Measurements from ENCODE around the gene PLXDC1.

The PLXDC1 gene

DNA sequence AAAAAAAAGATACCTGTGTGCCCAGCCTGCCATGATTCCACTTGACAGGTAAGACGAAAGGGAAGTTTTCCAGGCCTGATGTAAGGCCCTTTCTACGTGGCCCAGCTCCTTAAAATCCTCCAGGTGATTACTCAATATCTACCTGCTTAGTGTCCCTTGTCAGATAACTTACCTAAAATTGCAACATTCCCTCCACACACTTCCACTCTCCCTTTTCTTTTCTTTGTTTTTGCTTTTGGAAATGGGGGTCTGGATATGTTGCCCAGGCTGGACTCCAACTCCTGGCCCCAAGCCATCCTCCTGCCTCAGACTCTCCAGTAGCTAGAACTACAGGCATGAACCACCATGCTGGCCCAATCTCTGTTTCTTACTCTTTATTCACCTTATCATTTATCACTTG, 7.2 kb upstream of the PLXDC1 start:
- Histone ChIP-seq H3K27ac (ENCODE audit: low read depth in 2 of 2, low read length in 2 of 2) (no peak overlapping the region), H3K27me3 (ENCODE audit: control insufficient read depth in 2 of 2, insufficient read depth in 2 of 2, low read length in 2 of 2) (no peaks in the 10 kb centered on the region), H3K4me1 (ENCODE audit: control insufficient read depth in 2 of 2, insufficient read depth in 2 of 2, low read length in 2 of 2) (peaks cover 0 to 2% of the 10 kb centered on the region in 2 donors), H3K9me3 (ENCODE audit: control insufficient read depth in 2 of 2, low read length in 2 of 2) (no peaks in the 10 kb centered on the region), H3K36me3 (ENCODE audit: control insufficient read depth in 2 of 2, insufficient read depth in 2 of 2, low read length in 2 of 2) (no peaks in the 10 kb centered on the region), H3K4me3 (ENCODE audit: low read length in 2 of 2) (no peak overlapping the region), H3K9ac (ENCODE audit: low read depth in 1 of 2, low read length in 2 of 2) (no peak overlapping the region)

DNA sequence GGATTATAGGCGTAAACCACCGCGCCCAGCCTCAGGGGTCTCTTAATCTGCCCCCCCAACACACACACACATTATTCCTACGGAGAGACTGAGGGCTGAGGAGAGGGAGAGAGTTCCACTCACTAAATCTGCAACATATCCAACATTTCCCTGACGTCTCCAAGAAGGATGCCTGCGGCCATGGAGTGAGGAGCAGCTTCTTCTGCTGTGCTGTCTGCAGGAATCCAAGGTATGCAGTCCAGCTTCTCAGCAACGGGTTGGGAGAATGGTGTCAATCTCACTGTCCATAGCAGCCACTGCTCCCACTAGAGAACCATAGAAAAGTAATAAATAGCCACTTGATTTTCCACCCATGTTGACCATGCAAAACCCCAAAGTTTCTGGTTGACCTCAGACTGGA, 5.1 kb upstream of the PLXDC1 start:
- H3K9ac ChIP-seq (ENCODE audit: low read depth in 1 of 2, low read length in 2 of 2), result no peak overlapping the region
- no peaks in the 10 kb centered on the region for H3K36me3 ChIP-seq (ENCODE audit: control insufficient read depth in 2 of 2, insufficient read depth in 2 of 2, low read length in 2 of 2)
- no peaks in the 10 kb centered on the region for H3K9me3 ChIP-seq (ENCODE audit: control insufficient read depth in 2 of 2, low read length in 2 of 2)
- no peak overlapping the region for H3K4me3 ChIP-seq (ENCODE audit: low read length in 2 of 2)
- H3K4me1 ChIP-seq (ENCODE audit: control insufficient read depth in 2 of 2, insufficient read depth in 2 of 2, low read length in 2 of 2), result peaks cover 10 to 11% of the 10 kb centered on the region in 2 donors
- no peak overlapping the region for H3K27ac ChIP-seq (ENCODE audit: low read depth in 2 of 2, low read length in 2 of 2)
- H3K27me3 ChIP-seq (ENCODE audit: control insufficient read depth in 2 of 2, insufficient read depth in 2 of 2, low read length in 2 of 2), result no peaks in the 10 kb centered on the region

DNA sequence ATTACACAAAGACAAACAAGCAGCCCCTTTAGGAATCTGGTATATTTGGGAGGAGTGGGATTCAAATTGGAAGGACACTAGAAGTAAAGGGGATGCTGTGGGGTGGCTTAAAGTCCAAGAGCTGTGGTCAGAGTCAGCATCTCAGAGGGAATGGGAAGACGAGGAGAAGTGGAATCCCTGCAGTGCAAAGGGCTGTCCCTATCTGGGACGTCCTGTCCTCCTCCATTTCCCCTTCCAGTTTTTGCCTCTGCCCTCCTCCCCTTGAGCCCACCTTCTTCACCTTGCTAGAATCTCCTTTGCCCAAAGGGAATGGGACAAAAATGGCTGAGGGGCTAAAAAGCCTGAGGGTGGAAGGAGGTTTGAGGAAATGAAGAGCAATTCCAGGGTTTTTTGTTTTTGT, 4.2 kb upstream of the PLXDC1 start:
- no peak overlapping the region for H3K9ac ChIP-seq (ENCODE audit: low read depth in 1 of 2, low read length in 2 of 2)
- H3K4me1 ChIP-seq (ENCODE audit: control insufficient read depth in 2 of 2, insufficient read depth in 2 of 2, low read length in 2 of 2), result peaks cover 10 to 11% of the 10 kb centered on the region in 2 donors
- no peaks in the 10 kb centered on the region for H3K9me3 ChIP-seq (ENCODE audit: control insufficient read depth in 2 of 2, low read length in 2 of 2)
- peaks cover 4 to 6% of the 10 kb centered on the region in 2 donors for H3K27me3 ChIP-seq (ENCODE audit: control insufficient read depth in 2 of 2, insufficient read depth in 2 of 2, low read length in 2 of 2)
- no peaks in the 10 kb centered on the region for H3K36me3 ChIP-seq (ENCODE audit: control insufficient read depth in 2 of 2, insufficient read depth in 2 of 2, low read length in 2 of 2)
- H3K27ac ChIP-seq (ENCODE audit: low read depth in 2 of 2, low read length in 2 of 2), result no peak overlapping the region
- no peak overlapping the region for H3K4me3 ChIP-seq (ENCODE audit: low read length in 2 of 2)

DNA sequence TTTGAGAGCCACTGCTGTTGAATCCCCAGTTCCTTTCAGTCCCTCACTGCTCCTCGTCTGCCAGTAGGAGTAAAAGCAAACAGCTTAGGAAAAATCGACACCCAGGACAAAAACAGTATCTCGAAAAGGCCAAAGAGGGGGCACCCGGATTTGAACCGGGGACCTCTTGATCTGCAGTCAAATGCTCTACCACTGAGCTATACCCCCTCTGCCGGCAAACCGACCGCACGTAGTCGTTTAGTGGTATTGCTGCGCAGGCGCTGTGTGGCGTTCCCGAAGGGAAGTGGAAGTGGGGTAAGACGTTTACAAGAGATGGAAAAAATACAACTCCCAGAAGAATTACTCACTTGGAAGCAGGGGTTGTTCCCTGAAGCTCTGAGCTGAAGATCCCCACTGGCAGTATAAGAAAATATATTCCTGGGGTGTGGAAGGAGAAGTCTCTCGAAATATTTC, 2.2 kb upstream of the PLXDC1 start:
- Histone ChIP-seq H3K4me1 (ENCODE audit: control insufficient read depth in 2 of 2, insufficient read depth in 2 of 2, low read length in 2 of 2) (peaks cover 10 to 11% of the 10 kb centered on the region in 2 donors), H3K36me3 (ENCODE audit: control insufficient read depth in 2 of 2, insufficient read depth in 2 of 2, low read length in 2 of 2) (no peaks in the 10 kb centered on the region), H3K9me3 (ENCODE audit: control insufficient read depth in 2 of 2, low read length in 2 of 2) (no peaks in the 10 kb centered on the region), H3K9ac (ENCODE audit: low read depth in 1 of 2, low read length in 2 of 2) (peak overlapping the region; percentile 72 to 80), H3K27me3 (ENCODE audit: control insufficient read depth in 2 of 2, insufficient read depth in 2 of 2, low read length in 2 of 2) (peaks cover 9 to 21% of the 10 kb centered on the region in 2 donors), H3K4me3 (ENCODE audit: low read length in 2 of 2) (peak overlapping the region; percentile 90 to 96), H3K27ac (ENCODE audit: low read depth in 2 of 2, low read length in 2 of 2) (peak overlapping the region; percentile 88 to 91)

DNA sequence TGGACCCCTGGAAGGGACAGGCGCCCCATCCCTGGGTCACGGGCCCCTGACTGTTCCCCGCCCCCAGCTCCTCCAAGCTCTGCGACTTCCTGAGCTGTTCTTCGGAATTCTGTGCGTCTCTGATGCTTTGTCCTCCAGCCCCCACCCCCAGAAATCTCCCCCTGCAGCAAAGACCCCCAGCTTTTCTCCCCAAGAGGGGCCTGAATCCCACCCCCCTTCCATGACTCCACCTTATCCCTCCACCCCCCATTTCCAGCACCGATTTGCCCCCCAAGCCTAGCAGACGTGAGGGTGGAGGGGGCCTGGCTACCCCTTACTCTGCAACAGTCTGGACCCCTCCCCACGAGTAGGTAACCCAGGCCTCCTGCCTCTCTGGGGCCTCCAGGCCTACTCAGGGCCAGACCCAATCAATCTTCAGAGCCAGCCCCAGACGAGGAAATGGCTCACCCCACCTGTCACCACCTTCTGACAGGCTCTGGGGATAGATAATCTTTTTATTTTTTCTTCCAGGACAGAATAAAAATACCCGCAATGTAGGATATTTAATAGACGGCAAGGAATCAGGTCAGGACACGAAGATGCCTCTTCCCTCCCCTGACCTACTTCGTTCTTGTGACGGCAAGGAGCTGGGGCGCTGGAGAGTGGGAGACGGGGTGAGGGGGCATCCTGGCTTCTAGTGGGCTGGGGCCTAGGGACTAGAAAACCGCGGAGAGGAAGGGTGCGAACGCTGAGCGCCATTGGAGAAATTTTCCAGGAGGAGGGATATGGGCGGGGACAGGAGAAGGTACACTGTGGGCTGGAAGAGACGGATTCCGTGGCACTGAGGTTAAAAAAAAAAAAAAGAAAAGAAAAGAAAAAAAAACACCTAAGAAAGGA, 744 bp upstream of the PLXDC1 start:
- peak overlapping the region; percentile 6 to 34 for H3K9ac ChIP-seq (ENCODE audit: low read depth in 1 of 2, low read length in 2 of 2)
- H3K4me1 ChIP-seq (ENCODE audit: control insufficient read depth in 2 of 2, insufficient read depth in 2 of 2, low read length in 2 of 2), result peaks cover 10 to 11% of the 10 kb centered on the region in 2 donors
- H3K36me3 ChIP-seq (ENCODE audit: control insufficient read depth in 2 of 2, insufficient read depth in 2 of 2, low read length in 2 of 2), result no peaks in the 10 kb centered on the region
- H3K9me3 ChIP-seq (ENCODE audit: control insufficient read depth in 2 of 2, low read length in 2 of 2), result no peaks in the 10 kb centered on the region
- H3K27me3 ChIP-seq (ENCODE audit: control insufficient read depth in 2 of 2, insufficient read depth in 2 of 2, low read length in 2 of 2), result peaks cover 9 to 21% of the 10 kb centered on the region in 2 donors
- H3K27ac ChIP-seq (ENCODE audit: low read depth in 2 of 2, low read length in 2 of 2), result peak overlapping the region in 1 of 2 donors; percentile 91
- H3K4me3 ChIP-seq (ENCODE audit: low read length in 2 of 2), result peak overlapping the region; percentile 90 to 96

DNA sequence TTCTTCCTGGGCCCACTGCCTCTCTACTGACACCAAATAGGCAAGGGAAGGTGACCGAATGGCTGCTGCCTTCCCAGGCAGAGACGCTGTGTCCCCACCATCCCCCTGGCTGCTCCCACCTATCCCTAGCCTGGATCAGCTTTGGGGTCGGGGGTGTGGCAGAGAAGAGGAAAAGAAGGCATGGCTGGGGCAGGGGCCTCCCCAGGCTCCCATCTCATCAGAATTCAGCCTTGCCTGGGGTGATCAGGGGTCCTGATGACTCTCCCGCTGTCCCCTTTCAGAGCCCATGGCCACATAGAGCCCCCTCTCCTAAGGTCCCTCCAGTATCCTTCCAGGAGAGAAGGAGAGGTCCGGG, 665 bp downstream of the PLXDC1 start:
- H3K9me3 ChIP-seq (ENCODE audit: control insufficient read depth in 2 of 2, low read length in 2 of 2), result no peaks in the 10 kb centered on the region
- peaks cover 9 to 21% of the 10 kb centered on the region in 2 donors for H3K27me3 ChIP-seq (ENCODE audit: control insufficient read depth in 2 of 2, insufficient read depth in 2 of 2, low read length in 2 of 2)
- H3K27ac ChIP-seq (ENCODE audit: low read depth in 2 of 2, low read length in 2 of 2), result no peak overlapping the region
- H3K4me1 ChIP-seq (ENCODE audit: control insufficient read depth in 2 of 2, insufficient read depth in 2 of 2, low read length in 2 of 2), result peaks cover 10 to 11% of the 10 kb centered on the region in 2 donors
- H3K4me3 ChIP-seq (ENCODE audit: low read length in 2 of 2), result peak overlapping the region; percentile 50 to 52
- no peaks in the 10 kb centered on the region for H3K36me3 ChIP-seq (ENCODE audit: control insufficient read depth in 2 of 2, insufficient read depth in 2 of 2, low read length in 2 of 2)
- peak overlapping the region in 1 of 2 donors; percentile 36 for H3K9ac ChIP-seq (ENCODE audit: low read depth in 1 of 2, low read length in 2 of 2)

DNA sequence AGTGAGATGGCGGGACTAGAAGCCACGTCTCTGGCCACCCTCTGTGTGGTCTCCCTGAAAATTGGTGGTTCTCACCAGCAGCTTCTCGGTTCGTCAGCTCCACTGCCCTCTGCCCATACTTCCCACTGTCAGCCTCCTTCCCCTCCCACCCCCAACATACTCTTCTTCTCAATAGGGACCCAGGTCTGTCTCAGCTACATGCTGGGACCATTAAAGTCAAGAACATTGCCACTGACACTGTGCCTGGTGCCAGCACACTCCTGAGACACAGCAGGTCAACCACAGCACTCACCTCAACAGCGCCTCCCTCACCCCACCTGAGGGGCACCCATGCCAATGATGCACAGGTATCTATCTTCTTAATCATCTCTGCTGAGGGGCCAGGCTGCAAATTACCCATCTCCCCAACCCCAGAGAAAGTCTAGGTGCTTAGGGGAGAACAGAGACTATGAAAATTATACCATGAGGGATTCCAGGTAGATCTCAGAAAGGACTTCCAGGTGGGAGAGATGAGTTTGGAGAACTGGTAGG, 1.3 kb downstream of the PLXDC1 start:
- H3K9me3 ChIP-seq (ENCODE audit: control insufficient read depth in 2 of 2, low read length in 2 of 2), result no peaks in the 10 kb centered on the region
- H3K4me3 ChIP-seq (ENCODE audit: low read length in 2 of 2), result no peak overlapping the region
- no peak overlapping the region for H3K27ac ChIP-seq (ENCODE audit: low read depth in 2 of 2, low read length in 2 of 2)
- peaks cover 9 to 21% of the 10 kb centered on the region in 2 donors for H3K27me3 ChIP-seq (ENCODE audit: control insufficient read depth in 2 of 2, insufficient read depth in 2 of 2, low read length in 2 of 2)
- peaks cover 10 to 11% of the 10 kb centered on the region in 2 donors for H3K4me1 ChIP-seq (ENCODE audit: control insufficient read depth in 2 of 2, insufficient read depth in 2 of 2, low read length in 2 of 2)
- no peaks in the 10 kb centered on the region for H3K36me3 ChIP-seq (ENCODE audit: control insufficient read depth in 2 of 2, insufficient read depth in 2 of 2, low read length in 2 of 2)
- peak overlapping the region in 1 of 2 donors; percentile 36 for H3K9ac ChIP-seq (ENCODE audit: low read depth in 1 of 2, low read length in 2 of 2)

DNA sequence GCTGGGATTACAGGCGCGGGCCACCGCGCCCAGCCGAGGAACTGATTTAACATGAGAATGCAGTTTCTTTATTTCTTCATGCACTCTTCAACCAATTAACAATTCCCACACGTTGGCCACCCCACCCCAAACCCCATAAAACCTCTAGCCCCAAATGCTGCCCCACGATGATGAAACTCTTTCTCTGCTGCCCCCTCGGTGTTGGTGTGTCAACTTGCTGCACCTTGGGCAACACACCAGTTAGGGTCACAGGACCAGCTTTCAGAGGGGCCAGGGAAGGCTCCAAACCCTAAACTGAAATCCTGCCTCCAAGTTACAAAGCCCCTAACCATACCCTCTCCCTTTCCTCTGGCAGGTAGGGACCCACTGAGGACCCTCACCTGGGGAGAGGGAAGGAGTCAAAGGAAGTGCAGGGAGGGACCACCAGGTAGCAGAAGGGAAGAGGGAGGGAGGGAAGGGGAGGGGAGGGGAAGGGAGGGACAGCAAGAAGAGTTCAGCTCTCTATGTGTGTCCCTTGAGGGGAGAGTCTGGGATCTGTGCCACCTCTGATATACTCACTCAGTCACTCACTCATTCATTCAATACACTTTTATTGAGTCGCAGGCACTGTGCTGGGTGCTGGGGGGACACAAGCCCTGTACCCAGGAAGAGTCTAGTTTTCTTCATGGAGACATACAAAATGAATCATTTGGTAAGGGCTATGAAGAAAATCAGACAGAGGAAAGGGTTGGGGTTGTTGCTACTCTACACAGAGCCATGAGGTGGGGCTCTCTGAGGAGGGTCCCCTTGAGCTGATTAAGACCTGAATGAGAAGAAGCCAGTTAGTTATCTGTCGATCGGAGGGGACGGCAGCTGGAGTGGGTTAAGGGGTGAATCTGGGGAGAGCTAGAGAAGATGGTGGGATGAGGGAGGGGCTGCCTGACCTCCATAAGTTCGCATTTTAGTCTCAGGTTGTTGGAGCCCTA, 3.9 kb downstream of the PLXDC1 start:
- Histone ChIP-seq H3K36me3 (ENCODE audit: control insufficient read depth in 2 of 2, insufficient read depth in 2 of 2, low read length in 2 of 2) (no peaks in the 10 kb centered on the region), H3K4me1 (ENCODE audit: control insufficient read depth in 2 of 2, insufficient read depth in 2 of 2, low read length in 2 of 2) (peaks cover 4 to 6% of the 10 kb centered on the region in 2 donors), H3K9ac (ENCODE audit: low read depth in 1 of 2, low read length in 2 of 2) (no peak overlapping the region), H3K9me3 (ENCODE audit: control insufficient read depth in 2 of 2, low read length in 2 of 2) (no peaks in the 10 kb centered on the region), H3K27me3 (ENCODE audit: control insufficient read depth in 2 of 2, insufficient read depth in 2 of 2, low read length in 2 of 2) (peaks cover 9 to 21% of the 10 kb centered on the region in 2 donors), H3K27ac (ENCODE audit: low read depth in 2 of 2, low read length in 2 of 2) (no peak overlapping the region), H3K4me3 (ENCODE audit: low read length in 2 of 2) (no peak overlapping the region)

DNA sequence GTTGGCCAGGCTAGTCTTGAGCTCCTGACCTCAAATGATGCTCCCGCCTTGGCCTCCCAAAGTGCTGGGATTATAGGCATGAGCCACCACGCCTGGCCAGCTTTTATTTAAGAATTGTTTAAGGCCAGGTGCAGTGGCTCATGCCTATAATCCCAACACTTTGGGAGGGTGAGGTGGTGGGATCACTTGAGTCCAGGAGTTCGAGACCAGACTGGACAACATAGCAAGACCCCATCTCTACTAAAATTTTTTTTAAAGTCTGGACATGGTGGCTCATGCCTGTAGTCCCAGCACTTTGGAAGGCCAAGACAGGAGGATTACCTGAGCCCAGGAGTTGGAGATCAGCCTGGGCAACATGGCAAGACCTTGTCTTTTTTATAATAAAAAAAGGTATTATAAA, 5.2 kb downstream of the PLXDC1 start:
- no peak overlapping the region for H3K27ac ChIP-seq (ENCODE audit: low read depth in 2 of 2, low read length in 2 of 2)
- no peak overlapping the region for H3K9ac ChIP-seq (ENCODE audit: low read depth in 1 of 2, low read length in 2 of 2)
- H3K4me1 ChIP-seq (ENCODE audit: control insufficient read depth in 2 of 2, insufficient read depth in 2 of 2, low read length in 2 of 2), result no peaks in the 10 kb centered on the region
- no peak overlapping the region for H3K4me3 ChIP-seq (ENCODE audit: low read length in 2 of 2)
- H3K27me3 ChIP-seq (ENCODE audit: control insufficient read depth in 2 of 2, insufficient read depth in 2 of 2, low read length in 2 of 2), result peaks cover 9 to 21% of the 10 kb centered on the region in 2 donors
- no peaks in the 10 kb centered on the region for H3K36me3 ChIP-seq (ENCODE audit: control insufficient read depth in 2 of 2, insufficient read depth in 2 of 2, low read length in 2 of 2)
- H3K9me3 ChIP-seq (ENCODE audit: control insufficient read depth in 2 of 2, low read length in 2 of 2), result no peaks in the 10 kb centered on the region

All from mucosa of rectum (tissue), 2 donors.